Lower lobe of right lung (tissue), 2 donors: ENCODE results near the gene NUMB. TPM values are rescaled to one million over a fixed set of nuclear protein-coding genes. Genes with fewer than 3 reads are reported as not detected.
"Not testable (repeated sequence)": the region's sequence is repeated elsewhere in the genome, so short reads cannot be mapped to it uniquely, and the experiment has no call there.

ENCODE experiments used
- ATAC-seq, 2 donors: fragments of 200-7000 bp; cut with Tn5 transposase; one replicate each; pipeline ENCODE4 v1.9.1; 2020 to 2022; ENCODE audit warnings: mild to moderate bottlenecking in 2 of 2, moderate library complexity in 2 of 2
- DNase-seq: peaks from one replicate; pipeline ENCODE4 v3.0.0-alpha.2; 2020
- H3K27ac ChIP-seq: fragments of 200-600 bp; one replicate; pipeline ENCODE4 v1.8.0; 2022
- H3K27me3 ChIP-seq: fragments of 200-600 bp; one replicate; pipeline ENCODE4 v1.8.0; 2022; ENCODE audit warnings: low read depth
- H3K36me3 ChIP-seq: fragments of 200-600 bp; one replicate; pipeline ENCODE4 v1.8.0; 2022; ENCODE audit warnings: mild to moderate bottlenecking
- H3K4me1 ChIP-seq: fragments of 200-600 bp; one replicate; pipeline ENCODE4 v1.8.0; 2022
- H3K4me3 ChIP-seq: fragments of 200-600 bp; one replicate; pipeline ENCODE4 v1.8.0; 2022; ENCODE audit warnings: mild to moderate bottlenecking
- H3K9me3 ChIP-seq: fragments of 200-600 bp; one replicate; pipeline ENCODE4 v1.8.0; 2022
- intact Hi-C: fragments of 100-400 bp; cut with DNase I; formaldehyde crosslinking; loops from one replicate; pipeline ENCODE4 v1.11.0; 2022
- total RNA-seq: library from RNA; stranded (reverse); fragmentation: NEBNext Ultra II Directional; extraction: Animal tissue kit (Norgen Biotek cat#: 25700); gene quantifications from one replicate; pipeline ENCODE4 v1.2.1, GENCODE V29; 2021
- TF ChIP-seq, protein P1 (sequence below): fragments of 200-600 bp; IDR thresholded peaks from one replicate; pipeline ENCODE4 v1.8.0; 2022; ENCODE audit warnings: antibody characterized with exemption, mild to moderate bottlenecking
- donor health status: DM: no; HTN: yes; CAD: no; lungs with severe emphysema.

NUMB gene
- total RNA-seq, 1 donor from 2014 or later = 126 TPM

DNA sequence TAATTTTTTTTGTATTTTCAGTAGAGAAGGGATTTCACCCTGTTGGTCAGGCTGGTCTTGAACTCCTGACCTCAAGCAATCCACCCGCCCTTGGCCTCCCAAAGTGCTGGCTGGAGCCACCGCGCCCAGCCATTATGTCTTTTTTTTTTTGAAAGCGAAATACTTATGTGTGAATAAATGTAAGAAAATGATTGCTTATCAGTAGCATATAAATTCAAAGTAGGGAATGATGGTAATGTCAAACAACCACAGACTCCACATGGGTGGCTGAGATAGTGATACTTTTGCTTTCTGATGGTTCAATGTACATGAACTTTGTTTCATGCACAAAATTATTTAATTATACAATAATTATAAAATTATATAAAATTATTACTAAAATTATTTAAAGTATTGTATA, 145.2 kb downstream of the NUMB start:
- Histone ChIP-seq H3K36me3 (peaks cover 5% of the 10 kb centered on the region), H3K9me3 (no peaks in the 10 kb centered on the region), H3K4me1 (peaks cover 17% of the 10 kb centered on the region), H3K27me3 (no peaks in the 10 kb centered on the region), H3K27ac (no peak overlapping the region), H3K4me3 (no peak overlapping the region)
- ATAC-seq = no peak
- DNase-seq = no peak
- TF ChIP-seq, protein P1, sequence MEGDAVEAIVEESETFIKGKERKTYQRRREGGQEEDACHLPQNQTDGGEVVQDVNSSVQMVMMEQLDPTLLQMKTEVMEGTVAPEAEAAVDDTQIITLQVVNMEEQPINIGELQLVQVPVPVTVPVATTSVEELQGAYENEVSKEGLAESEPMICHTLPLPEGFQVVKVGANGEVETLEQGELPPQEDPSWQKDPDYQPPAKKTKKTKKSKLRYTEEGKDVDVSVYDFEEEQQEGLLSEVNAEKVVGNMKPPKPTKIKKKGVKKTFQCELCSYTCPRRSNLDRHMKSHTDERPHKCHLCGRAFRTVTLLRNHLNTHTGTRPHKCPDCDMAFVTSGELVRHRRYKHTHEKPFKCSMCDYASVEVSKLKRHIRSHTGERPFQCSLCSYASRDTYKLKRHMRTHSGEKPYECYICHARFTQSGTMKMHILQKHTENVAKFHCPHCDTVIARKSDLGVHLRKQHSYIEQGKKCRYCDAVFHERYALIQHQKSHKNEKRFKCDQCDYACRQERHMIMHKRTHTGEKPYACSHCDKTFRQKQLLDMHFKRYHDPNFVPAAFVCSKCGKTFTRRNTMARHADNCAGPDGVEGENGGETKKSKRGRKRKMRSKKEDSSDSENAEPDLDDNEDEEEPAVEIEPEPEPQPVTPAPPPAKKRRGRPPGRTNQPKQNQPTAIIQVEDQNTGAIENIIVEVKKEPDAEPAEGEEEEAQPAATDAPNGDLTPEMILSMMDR = no peak
- intact Hi-C loops = no loop called here

DNA sequence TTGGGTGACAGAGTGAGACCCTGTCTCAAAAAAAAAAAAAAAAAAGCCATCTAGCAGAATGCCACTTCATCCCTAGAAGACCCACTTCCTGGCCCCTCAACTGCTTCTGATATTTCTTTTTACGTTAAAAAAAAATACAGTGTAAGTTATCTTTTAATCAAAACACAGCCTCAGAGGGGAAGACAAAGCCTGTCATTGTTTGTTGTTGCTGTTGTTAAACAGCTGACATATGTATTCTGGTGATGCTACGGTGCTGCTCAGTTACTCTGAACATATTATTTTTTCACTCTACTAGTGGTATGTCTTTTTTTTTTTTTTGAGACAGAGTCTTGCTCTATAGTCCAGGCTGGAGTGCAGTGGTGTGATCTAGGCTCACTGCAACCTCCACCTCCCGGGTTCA, 145.7 kb downstream of the NUMB start:
- H3K4me1 ChIP-seq = peaks cover 17% of the 10 kb centered on the region
- H3K27me3 ChIP-seq = no peaks in the 10 kb centered on the region
- TF ChIP-seq, protein P1 = no peak
- intact Hi-C loops = no loop called here
- no peak for ATAC-seq
- H3K36me3 ChIP-seq = peaks cover 5% of the 10 kb centered on the region
- H3K27ac ChIP-seq = no peak overlapping the region
- no peak overlapping the region for H3K4me3 ChIP-seq
- DNase-seq = no peak
- no peaks in the 10 kb centered on the region for H3K9me3 ChIP-seq

DNA sequence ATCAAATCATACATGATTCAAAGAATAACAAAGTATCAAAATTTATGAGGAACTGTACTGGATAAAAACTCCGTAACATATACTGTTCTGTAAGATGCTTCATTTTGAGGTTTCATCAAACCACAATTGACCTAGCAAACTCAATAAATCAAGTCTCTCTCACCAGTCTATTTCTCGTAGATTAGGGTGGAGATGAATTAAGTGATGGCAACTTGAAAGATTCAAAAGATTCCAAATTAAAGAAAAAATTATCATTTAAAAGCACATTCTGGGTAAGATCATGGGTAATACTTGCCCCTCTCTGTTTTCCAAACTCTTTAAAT, 146.7 kb downstream of the NUMB start:
- intact Hi-C loops = no loop called here
- Histone ChIP-seq H3K27ac (no peak overlapping the region), H3K4me1 (peaks cover 17% of the 10 kb centered on the region), H3K27me3 (no peaks in the 10 kb centered on the region), H3K9me3 (no peaks in the 10 kb centered on the region), H3K4me3 (no peak overlapping the region), H3K36me3 (peaks cover 5% of the 10 kb centered on the region)
- TF ChIP-seq, protein P1 = no peak
- ATAC-seq (peak in 1 of 2 donors; percentile 28), DNase-seq (no peak)

DNA sequence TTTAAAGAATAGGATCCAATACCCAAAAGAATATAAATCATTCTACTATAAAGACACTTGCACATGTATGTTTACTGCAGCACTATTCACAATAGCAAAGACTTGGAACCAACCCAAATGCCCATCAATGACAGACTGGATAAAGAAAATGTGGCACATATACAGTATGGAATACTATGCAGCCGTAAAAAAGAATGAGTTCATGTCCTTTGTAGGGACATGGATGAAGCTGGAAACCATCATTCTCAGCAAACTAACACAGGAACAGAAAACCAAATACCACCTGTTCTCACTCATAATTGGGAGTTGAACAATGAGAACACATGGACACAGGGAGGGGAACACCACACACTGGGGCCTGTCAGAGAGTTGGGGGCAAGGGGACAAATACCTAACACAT, 149.1 kb downstream of the NUMB start:
- H3K27ac ChIP-seq, H3K9me3 ChIP-seq, H3K27me3 ChIP-seq, H3K4me3 ChIP-seq, ATAC-seq, DNase-seq, H3K36me3 ChIP-seq, intact Hi-C loops: not testable (repeated sequence)
- H3K4me1 ChIP-seq = peaks cover 17% of the 10 kb centered on the region

DNA sequence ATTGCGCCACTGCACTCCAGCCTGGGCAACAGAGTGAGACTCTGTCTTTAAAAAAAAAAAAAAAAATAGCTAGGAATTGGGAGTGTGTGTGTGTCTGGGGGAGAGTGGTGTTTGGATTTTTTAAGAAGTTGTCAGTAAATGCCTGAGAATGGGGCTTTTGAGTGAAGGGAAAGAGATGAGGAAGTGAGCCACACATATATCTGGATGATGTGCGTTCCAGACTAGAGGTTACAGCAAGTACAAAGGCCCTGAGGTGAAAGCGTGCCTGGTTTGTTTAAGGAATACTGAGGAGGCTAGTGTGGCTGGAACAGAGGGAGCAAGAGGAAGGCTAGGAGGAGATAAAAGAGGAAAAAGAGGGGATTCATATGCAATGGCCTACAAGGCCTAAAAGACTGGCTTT, 151.1 kb downstream of the NUMB start:
- no peak overlapping the region for H3K4me3 ChIP-seq
- TF ChIP-seq, protein P1 = no peak
- H3K9me3 ChIP-seq = no peaks in the 10 kb centered on the region
- H3K27me3 ChIP-seq = no peaks in the 10 kb centered on the region
- intact Hi-C loops = no loop called here
- no peaks in the 10 kb centered on the region for H3K36me3 ChIP-seq
- H3K27ac ChIP-seq = no peak overlapping the region
- H3K4me1 ChIP-seq = peaks cover 17% of the 10 kb centered on the region
- ATAC-seq = no peak
- DNase-seq = no peak

DNA sequence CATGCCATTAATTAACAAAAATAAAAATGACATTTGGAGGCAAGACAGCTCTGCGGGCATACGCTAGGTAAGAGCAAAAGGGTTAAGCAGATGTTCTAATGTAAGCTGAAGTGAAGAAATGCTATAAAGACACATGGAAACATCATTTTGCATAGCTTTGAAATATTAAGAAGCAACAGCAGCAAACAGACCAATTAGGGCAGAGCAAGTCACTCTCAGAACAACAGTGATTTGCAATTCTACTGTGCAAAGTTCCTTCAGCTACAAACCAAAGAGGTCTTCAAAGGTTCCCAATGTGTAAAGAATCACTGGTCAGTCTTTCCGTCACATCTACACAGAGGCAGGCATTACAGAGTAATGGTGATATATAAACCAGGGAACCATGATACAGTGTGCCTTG, 152.8 kb downstream of the NUMB start:
- TF ChIP-seq, protein P1 = no peak
- H3K4me1 ChIP-seq = peaks cover 6% of the 10 kb centered on the region
- intact Hi-C loops = no loop called here
- H3K36me3 ChIP-seq = no peaks in the 10 kb centered on the region
- H3K9me3 ChIP-seq = no peaks in the 10 kb centered on the region
- no peak for ATAC-seq
- no peak overlapping the region for H3K27ac ChIP-seq
- no peak for DNase-seq
- H3K27me3 ChIP-seq = no peaks in the 10 kb centered on the region
- no peak overlapping the region for H3K4me3 ChIP-seq
